Fibroblast of lung (primary cell): ENCODE data around the gene PRKAA1. TPM values are rescaled to one million over a fixed set of nuclear protein-coding genes. Genes with fewer than 3 reads are reported as not detected.

ENCODE experiments used
- DNase-seq, 2 donors: peaks; one replicate each; pipeline versions ENCODE4 v3.0.0 to v3.0.0-alpha.2; 2010; ENCODE audit warnings: low read depth in 2 of 2
- H2AFZ ChIP-seq: 2 replicates; pipeline ENCODE4 v1.5.1; 2012; ENCODE audit warnings: low read length, control low read depth, inconsistent platforms
- H3K27ac ChIP-seq: 2 replicates; pipeline ENCODE4 v1.5.1; 2011; ENCODE audit warnings: low read length, control low read depth; ENCODE audit not compliant: insufficient read depth
- H3K27me3 ChIP-seq: 2 replicates; pipeline ENCODE4 v1.5.1; 2011; ENCODE audit warnings: mild to moderate bottlenecking, low read length; ENCODE audit not compliant: control insufficient read depth, insufficient read depth
- H3K36me3 ChIP-seq: 2 replicates; pipeline ENCODE4 v1.5.1; 2011; ENCODE audit warnings: low read length; ENCODE audit not compliant: control insufficient read depth, insufficient read depth
- H3K4me1 ChIP-seq: 2 replicates; pipeline ENCODE4 v1.5.1; 2011; ENCODE audit warnings: low read length; ENCODE audit not compliant: control insufficient read depth, insufficient read depth; ENCODE audit errors: extremely low read depth
- H3K4me2 ChIP-seq: 2 replicates; pipeline ENCODE4 v1.5.1; 2011; ENCODE audit warnings: low read length, control low read depth; ENCODE audit not compliant: insufficient read depth; ENCODE audit errors: extremely low read depth
- H3K4me3 ChIP-seq, 4 experiments: fragments of 200-600 bp in 1 of 4; sonication (generic) in 1 of 4; replicated peaks in 1 of 4; 2 replicates each; pipeline ENCODE4 v1.5.1; 2011 to 2016; ENCODE audit warnings: low read length in 4 of 4, low read depth in 3 of 4, mild to moderate bottlenecking in 3 of 4, control low read depth in 2 of 4, inconsistent platforms in 1 of 4, mixed read lengths in 1 of 4; ENCODE audit not compliant: insufficient read depth in 1 of 4; ENCODE audit errors: control extremely low read depth in 1 of 4
- H3K79me2 ChIP-seq: 2 replicates; pipeline ENCODE4 v1.5.1; 2012; ENCODE audit warnings: mild to moderate bottlenecking, low read length, inconsistent platforms; ENCODE audit not compliant: control insufficient read depth, insufficient read depth
- H3K9ac ChIP-seq: 2 replicates; pipeline ENCODE4 v1.5.1; 2011; ENCODE audit warnings: mild to moderate bottlenecking, low read length, control low read depth; ENCODE audit not compliant: insufficient read depth
- H3K9me3 ChIP-seq: 2 replicates; pipeline ENCODE4 v1.5.1; 2012; ENCODE audit warnings: low read depth, low read length; ENCODE audit not compliant: control insufficient read depth, insufficient read depth
- H4K20me1 ChIP-seq: 2 replicates; pipeline ENCODE4 v1.5.1; 2011; ENCODE audit warnings: low read length; ENCODE audit not compliant: control insufficient read depth, insufficient read depth; ENCODE audit errors: extremely low read depth
- CTCF ChIP-seq, 2 donors: IDR thresholded peaks in 1 of 2; conservative IDR thresholded peaks in 1 of 2; 1 replicate in 1 of 2; 2 replicates in 1 of 2; pipeline ENCODE4 v1.5.1; 2011 to 2012; ENCODE audit warnings: low read length in 2 of 2, control low read depth in 1 of 2, inconsistent platforms in 1 of 2, low read depth in 1 of 2, mild to moderate bottlenecking in 1 of 2
- EZH2 ChIP-seq: IDR thresholded peaks from 2 replicates; pipeline ENCODE4 v1.5.1; 2012; ENCODE audit warnings: low read length, control low read depth, mild to moderate bottlenecking; ENCODE audit errors: missing control alignments
- polyA plus RNA-seq, 2 donors: library from polyadenylated mRNA; depleted of rRNA in 1 of 2; stranded (reverse) in 1 of 2; unstranded in 1 of 2; fragments of >200 nt; gene quantifications; 2 replicates each; pipeline ENCODE4 v1.2.1, GENCODE V29; 2011 to 2012; ENCODE audit warnings: missing spikeins in 1 of 2
- total RNA-seq: library from RNA; depleted of rRNA; stranded (reverse); fragments of >200 nt; gene quantifications from 2 replicates; pipeline ENCODE4 v1.2.1, GENCODE V29; 2014

Gene PRKAA1
- total and polyA plus RNA-seq, 2 donors (not counting 1 experiment from before 2014, with no cell fraction given) = 106 to 107 TPM

DNA sequence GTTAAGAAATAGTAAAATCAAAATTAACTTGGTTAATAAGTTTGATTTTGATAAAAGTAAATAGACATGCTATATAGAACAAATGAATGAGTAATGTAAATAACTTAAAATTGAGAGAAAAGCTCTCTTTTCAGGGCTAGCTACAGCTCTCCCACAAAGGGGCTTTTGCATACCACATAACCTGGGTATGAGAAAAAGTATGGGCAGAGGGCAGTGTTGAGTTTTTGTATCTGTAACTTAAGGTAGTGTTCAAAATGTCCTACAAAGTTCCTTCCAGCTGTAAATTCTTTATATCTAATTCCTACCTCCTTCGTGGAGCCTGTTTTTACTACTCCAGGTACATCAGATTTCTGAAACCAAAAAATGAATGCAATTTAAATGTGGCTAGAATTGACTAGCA, 23.6 kb downstream of the PRKAA1 start:
- no peaks in the 10 kb centered on the region for H3K9me3 ChIP-seq
- no peaks in the 10 kb centered on the region for H4K20me1 ChIP-seq
- H3K4me3 ChIP-seq = no peak overlapping the region
- no peak overlapping the region for H3K9ac ChIP-seq
- H3K36me3 ChIP-seq = peaks cover 6% of the 10 kb centered on the region
- no peaks in the 10 kb centered on the region for H3K27me3 ChIP-seq
- no peak overlapping the region for H3K4me2 ChIP-seq
- no peak overlapping the region for H3K27ac ChIP-seq
- H3K79me2 ChIP-seq = peaks cover 37% of the 10 kb centered on the region
- no peak overlapping the region for H2AFZ ChIP-seq
- DNase-seq = no peak
- TF ChIP-seq CTCF (conservative IDR thresholded peaks at IDR 0.05 in 1 of 2, IDR thresholded peaks at IDR 0.05 in 1 of 2; ENCODE audit: low read depth in 1 of 2, low read length in 2 of 2) (no peak), EZH2 (no peak)
- H3K4me1 ChIP-seq = no peaks in the 10 kb centered on the region

DNA sequence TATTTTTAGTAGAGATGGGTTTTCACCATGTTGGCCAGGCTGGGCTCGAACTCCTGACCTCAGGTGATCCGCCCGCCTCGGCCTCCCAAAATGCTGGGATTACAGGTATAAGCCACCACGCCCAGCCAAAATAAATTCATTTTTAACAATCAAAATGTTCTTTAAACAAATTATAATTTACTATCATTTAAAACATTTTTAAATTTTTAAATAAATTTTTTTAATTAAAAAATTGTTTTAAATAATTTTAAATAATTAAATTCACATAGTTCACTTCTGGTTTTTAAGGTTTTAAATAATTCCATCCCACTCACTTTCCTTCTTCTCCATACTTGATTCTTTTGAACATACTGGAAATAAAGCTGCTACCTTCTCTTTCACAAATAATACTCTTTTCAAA, 27.4 kb downstream of the PRKAA1 start:
- DNase-seq = no peak
- Histone ChIP-seq H3K4me1 (no peaks in the 10 kb centered on the region), H3K4me2 (no peak overlapping the region), H3K4me3 (no peak overlapping the region), H2AFZ (no peak overlapping the region), H3K27ac (no peak overlapping the region), H3K79me2 (peaks cover 5% of the 10 kb centered on the region), H3K36me3 (peaks cover 7% of the 10 kb centered on the region), H3K9ac (no peak overlapping the region), H3K27me3 (no peaks in the 10 kb centered on the region), H4K20me1 (no peaks in the 10 kb centered on the region), H3K9me3 (no peaks in the 10 kb centered on the region)
- no peak for TF ChIP-seq EZH2
- no peak for TF ChIP-seq CTCF (conservative IDR thresholded peaks at IDR 0.05 in 1 of 2, IDR thresholded peaks at IDR 0.05 in 1 of 2; ENCODE audit: low read depth in 1 of 2, low read length in 2 of 2)

DNA sequence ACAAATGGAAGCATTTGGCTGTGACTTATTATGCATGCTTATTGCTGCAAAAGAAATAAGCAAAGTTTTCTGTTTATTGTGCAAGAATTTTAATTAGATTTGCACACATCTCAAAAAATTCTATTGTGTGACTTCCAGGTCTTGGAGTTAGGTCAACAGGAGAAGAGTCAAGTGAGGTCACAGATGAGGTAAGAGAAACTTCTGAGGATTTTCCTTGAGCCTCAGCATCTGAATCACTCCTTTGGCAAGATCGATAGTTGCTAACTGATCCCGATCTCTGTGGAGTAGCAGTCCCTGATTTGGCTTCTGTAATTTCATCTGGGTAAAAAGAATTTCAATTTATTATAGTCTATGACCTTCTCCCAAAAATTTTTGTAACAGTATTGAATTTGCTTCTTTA, 35.5 kb downstream of the PRKAA1 start:
- Histone ChIP-seq H3K27me3 (no peaks in the 10 kb centered on the region), H3K4me2 (no peak overlapping the region), H3K4me1 (no peaks in the 10 kb centered on the region), H3K9me3 (no peaks in the 10 kb centered on the region), H3K79me2 (no peaks in the 10 kb centered on the region), H3K27ac (no peak overlapping the region), H3K36me3 (peaks cover 2% of the 10 kb centered on the region), H3K9ac (no peak overlapping the region), H2AFZ (no peak overlapping the region), H4K20me1 (no peaks in the 10 kb centered on the region), H3K4me3 (no peak overlapping the region)
- peak in 1 of 2 donors; percentile 28 for DNase-seq
- no peak for TF ChIP-seq EZH2
- TF ChIP-seq CTCF (conservative IDR thresholded peaks at IDR 0.05 in 1 of 2, IDR thresholded peaks at IDR 0.05 in 1 of 2; ENCODE audit: low read depth in 1 of 2, low read length in 2 of 2) = no peak
